ENCODE results near the gene RPS6KA5. TPM values are rescaled to one million over a fixed set of nuclear protein-coding genes. Genes with fewer than 3 reads are reported as not detected.
"Not testable (repeated sequence)": the region's sequence is repeated elsewhere in the genome, so short reads cannot be mapped to it uniquely, and the experiment has no call there.

The RPS6KA5 gene
- total RNA-seq, result 10 to 100 TPM; 10.1 to 13.1 TPM

DNA sequence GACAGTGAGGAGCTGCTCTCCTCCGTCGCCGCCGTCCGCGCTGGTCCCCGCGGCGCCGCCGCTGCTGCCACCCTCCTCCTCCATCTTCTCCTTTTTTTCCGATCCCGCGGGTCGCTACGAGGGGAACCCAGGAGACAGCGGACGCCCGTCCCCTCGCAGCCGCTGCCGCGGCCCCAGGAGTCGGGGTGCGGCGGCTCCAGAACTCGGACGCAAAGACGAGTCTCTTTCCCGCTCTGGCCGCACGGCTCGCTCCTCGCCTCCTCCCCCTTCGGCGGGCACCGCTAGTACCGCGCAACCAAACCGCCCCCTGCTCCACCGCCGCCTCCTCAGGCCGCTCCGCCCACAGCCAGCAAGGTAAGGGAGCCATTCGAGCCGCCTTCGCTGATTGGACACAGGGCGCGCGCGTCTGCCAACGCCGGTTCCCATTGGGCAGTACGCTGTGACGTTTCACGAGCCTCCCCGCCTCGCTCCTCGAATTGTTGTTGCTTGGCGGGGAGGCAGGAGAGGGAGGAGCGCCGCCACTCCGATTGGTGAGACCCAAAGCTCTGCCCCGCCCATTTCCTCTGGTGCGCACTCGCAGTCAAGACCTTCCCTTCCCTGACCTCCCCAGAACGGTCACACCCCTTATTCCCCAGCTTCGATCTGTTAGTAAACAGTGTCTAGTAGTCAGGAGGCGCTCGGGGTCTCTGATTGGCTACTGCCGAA is at the start of gene RPS6KA5:
RPS6KA5 (minus strand) TSS at position 291 of the 705 bp plus-strand sequence; CDS start at position 84, 207 bp downstream.
- Mint-ChIP-seq H3K36me3 (peaks cover 28% of the 10 kb centered on the region), H3K27me3 (no peaks in the 10 kb centered on the region), H3K4me3 (peak within 1 kb of the TSS; percentile 87), H3K4me1 (peaks cover 51% of the 10 kb centered on the region), H3K27ac (peak within 1 kb of the TSS; percentile 81), H3K9me3 (peaks cover 9% of the 10 kb centered on the region)
- DNase-seq, result peak; percentile 100

DNA sequence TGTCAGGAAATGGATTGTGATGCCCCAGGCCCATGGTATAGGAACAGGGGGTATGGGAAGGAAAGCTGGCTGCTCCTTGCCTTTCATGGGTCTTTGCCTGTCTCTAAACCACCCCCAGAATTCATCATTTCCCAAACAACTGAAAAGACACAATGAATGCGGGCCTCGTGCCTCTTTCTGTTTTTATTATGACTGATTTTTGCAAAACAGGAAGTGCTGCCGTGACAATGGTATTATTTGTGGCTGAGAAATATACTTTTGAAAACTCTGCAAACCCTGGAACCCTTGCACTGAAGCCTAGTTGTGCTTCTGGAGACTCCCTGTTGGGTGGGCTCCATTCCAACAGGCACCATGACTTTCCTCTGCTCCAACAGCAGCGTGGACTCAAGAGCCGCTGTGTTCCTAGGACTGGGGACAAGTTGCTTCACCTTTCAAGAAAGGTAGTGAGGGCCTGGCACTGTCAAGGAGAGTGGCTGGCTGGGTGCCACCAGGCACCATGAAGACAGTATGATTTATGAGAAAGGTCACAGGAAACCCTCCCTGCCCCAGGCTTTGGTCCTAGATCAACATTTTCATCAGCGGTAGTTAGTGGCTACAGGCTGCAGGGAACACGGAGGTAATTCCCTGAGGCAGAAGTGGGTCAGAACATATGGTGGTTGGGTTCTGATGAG is 48.6 kb upstream of the RPS6KA5 start:
- peak; percentile 10 for DNase-seq

GRCh38 chr14:91103116-91103515 is 42.7 kb upstream of the RPS6KA5 start:
- Mint-ChIP-seq H3K4me3 (no peak overlapping the region), H3K4me1 (peaks cover 7% of the 10 kb centered on the region), H3K27ac (no peak overlapping the region), H3K36me3 (peaks cover 4% of the 10 kb centered on the region), H3K9me3 (no peaks in the 10 kb centered on the region), H3K27me3 (no peaks in the 10 kb centered on the region)
- no peak for DNase-seq

More for the DNA sequence above, 48.6 kb upstream of the RPS6KA5 start:
- Mint-ChIP-seq H3K4me1 (peaks cover 40% of the 10 kb centered on the region), H3K27me3 (no peaks in the 10 kb centered on the region), H3K36me3 (peaks cover 8% of the 10 kb centered on the region), H3K9me3 (peaks cover 1% of the 10 kb centered on the region), H3K27ac (peak overlapping the region; percentile 87), H3K4me3 (no peak overlapping the region)

DNA sequence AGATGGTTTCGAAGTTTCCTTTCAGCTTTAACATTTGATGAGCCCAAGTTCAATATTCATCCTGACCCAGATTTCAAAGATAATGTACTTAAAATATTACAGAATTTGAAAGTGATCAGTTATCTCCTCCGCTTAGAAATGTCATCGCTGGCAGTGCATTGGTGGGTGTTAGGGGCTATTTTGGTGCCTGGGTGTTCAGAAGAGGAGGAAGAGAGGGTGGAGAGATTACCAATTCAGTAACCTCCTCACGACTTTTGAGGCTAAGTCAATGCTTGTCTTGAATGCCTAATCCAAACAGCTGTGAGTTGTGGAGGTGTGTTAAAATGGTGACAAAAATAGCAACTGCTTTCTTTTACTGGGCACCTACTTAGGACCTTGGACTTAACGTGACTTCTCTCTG is 39.7 kb upstream of the RPS6KA5 start:
- no peak overlapping the region for H3K4me3 Mint-ChIP-seq
- no peak overlapping the region for H3K27ac Mint-ChIP-seq

GRCh38 chr14:91098591-91098990 is 38.1 kb upstream of the RPS6KA5 start:
- DNase-seq, result no peak
- H3K27me3 Mint-ChIP-seq, result no peaks in the 10 kb centered on the region
- peaks cover 2% of the 10 kb centered on the region for H3K4me1 Mint-ChIP-seq
- no peak overlapping the region for H3K27ac Mint-ChIP-seq
- H3K9me3 Mint-ChIP-seq, result no peaks in the 10 kb centered on the region
- no peaks in the 10 kb centered on the region for H3K36me3 Mint-ChIP-seq
- H3K4me3 Mint-ChIP-seq, result no peak overlapping the region

More for the DNA sequence above, 39.7 kb upstream of the RPS6KA5 start:
- H3K27me3 Mint-ChIP-seq, result no peaks in the 10 kb centered on the region
- no peak for DNase-seq
- H3K36me3 Mint-ChIP-seq, result no peaks in the 10 kb centered on the region
- peaks cover 2% of the 10 kb centered on the region for H3K4me1 Mint-ChIP-seq
- no peaks in the 10 kb centered on the region for H3K9me3 Mint-ChIP-seq

DNA sequence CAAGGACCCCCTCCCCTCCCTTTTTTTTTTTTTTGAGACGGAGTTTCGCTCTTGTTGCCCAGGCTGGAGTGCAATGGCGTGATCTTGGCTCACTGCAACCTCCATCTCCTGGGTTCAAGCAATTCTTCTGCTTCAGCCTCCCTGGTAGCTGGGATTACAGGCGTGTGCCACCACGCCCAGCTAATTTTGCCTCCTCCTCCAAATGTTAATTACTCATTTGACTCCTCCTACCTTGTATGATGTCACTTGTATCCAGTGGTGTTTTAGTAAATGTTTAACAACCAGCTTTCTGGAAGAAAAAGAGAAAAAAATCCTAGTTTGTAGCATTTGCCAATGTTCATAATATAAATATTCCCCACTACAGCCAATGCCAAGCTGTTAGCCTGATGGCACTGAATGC is 37.2 kb upstream of the RPS6KA5 start:
- not testable (repeated sequence) for H3K27ac Mint-ChIP-seq, H3K27me3 Mint-ChIP-seq, H3K4me3 Mint-ChIP-seq, H3K4me1 Mint-ChIP-seq, H3K36me3 Mint-ChIP-seq, H3K9me3 Mint-ChIP-seq, DNase-seq

DNA sequence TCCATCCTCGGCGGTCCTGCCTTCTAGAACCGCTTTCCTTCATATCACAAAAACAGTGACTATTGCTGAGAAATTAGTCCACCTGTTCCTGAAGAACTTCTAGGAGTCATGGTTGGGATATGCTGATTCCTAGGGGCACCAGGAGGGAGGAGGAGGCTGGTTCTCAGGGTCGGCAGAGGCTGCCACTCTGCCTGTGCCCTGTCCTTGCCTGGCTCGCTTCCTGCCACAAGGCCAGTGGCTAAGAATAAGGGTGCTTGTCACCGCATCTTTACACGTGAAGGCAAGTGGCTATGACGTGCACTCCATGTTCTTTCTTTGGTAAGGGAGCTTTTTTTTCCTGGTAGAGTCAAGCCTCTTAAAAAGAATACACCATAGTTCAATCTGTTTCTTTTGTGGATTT is 34.7 kb upstream of the RPS6KA5 start:
- H3K27me3 Mint-ChIP-seq, result no peaks in the 10 kb centered on the region
- H3K9me3 Mint-ChIP-seq, result no peaks in the 10 kb centered on the region
- no peak for DNase-seq
- H3K4me3 Mint-ChIP-seq, result no peak overlapping the region
- H3K27ac Mint-ChIP-seq, result no peak overlapping the region
- H3K4me1 Mint-ChIP-seq, result peaks cover 3% of the 10 kb centered on the region
- no peaks in the 10 kb centered on the region for H3K36me3 Mint-ChIP-seq

GRCh38 chr14:91094772-91095171 is 34.3 kb upstream of the RPS6KA5 start:
- no peaks in the 10 kb centered on the region for H3K27me3 Mint-ChIP-seq
- no peak overlapping the region for H3K4me3 Mint-ChIP-seq
- peaks cover 4% of the 10 kb centered on the region for H3K4me1 Mint-ChIP-seq
- H3K9me3 Mint-ChIP-seq, result no peaks in the 10 kb centered on the region
- H3K27ac Mint-ChIP-seq, result no peak overlapping the region
- H3K36me3 Mint-ChIP-seq, result no peaks in the 10 kb centered on the region
- no peak for DNase-seq

DNA sequence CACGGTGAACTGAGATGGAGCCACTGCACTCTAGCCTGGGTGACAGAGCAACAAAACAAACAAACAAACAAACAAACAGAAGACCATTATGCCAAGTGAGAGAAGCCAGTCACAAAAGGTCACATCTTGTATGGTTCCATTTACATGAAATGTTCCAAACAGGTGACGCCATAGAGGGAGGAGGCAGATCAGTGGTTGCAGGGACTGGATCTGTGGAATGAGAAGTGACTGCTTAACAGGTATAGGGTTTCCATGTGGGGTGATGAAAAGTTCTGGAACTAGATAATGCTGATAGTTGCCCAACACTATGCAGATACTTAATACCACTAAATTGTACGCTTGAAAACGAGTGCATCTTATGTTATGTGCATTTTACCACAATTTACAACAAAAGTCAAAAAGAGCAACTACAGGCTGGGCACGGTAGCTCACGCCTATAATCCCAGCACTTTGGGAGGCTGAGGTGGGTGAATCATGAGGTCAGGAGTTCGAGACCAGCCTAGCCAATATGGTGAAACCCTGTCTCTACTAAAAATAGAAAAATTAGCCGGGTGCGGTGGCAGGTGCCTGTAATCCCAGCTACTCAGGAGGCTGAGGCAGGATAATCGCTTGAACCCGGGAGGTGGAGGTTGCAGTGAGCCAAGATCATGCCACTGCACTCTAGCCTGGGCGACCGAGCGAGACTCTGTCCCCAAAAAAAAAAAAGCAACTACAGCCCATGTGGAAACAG is 33.5 kb upstream of the RPS6KA5 start:
- H3K4me1 Mint-ChIP-seq, H3K27me3 Mint-ChIP-seq, H3K4me3 Mint-ChIP-seq, DNase-seq, H3K27ac Mint-ChIP-seq, H3K36me3 Mint-ChIP-seq, H3K9me3 Mint-ChIP-seq: not testable (repeated sequence)

- Mint-ChIP-seq H3K9me3 (no peaks in the 10 kb centered on the region), H3K4me1 (peaks cover 13% of the 10 kb centered on the region), H3K27ac (no peak overlapping the region), H3K4me3 (no peak overlapping the region), H3K36me3 (no peaks in the 10 kb centered on the region), H3K27me3 (no peaks in the 10 kb centered on the region)
- no peak for DNase-seq
Measured at GRCh38 chr14:91092073-91092472, 31.6 kb upstream of the RPS6KA5 start.

DNA sequence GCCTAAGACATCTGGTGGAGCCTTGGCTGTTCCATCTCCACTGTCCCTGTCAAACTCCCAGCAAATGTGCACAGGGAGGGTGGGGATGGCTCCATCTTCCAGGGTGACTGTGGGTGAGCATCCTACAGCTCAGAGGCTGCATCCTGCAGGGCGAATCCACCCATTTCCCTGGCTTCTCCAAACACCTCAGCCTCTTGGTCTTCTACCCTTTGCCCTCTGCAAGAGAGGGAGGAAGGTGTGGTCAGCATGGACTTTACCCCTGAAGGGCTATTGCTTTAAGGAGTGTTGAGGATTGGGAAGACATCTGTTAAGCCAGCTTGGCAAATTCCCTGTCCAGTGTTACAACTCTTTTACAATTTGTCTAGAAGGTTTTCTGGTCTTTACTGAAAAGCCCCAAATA is 30.3 kb upstream of the RPS6KA5 start:
- H3K9me3 Mint-ChIP-seq, result no peaks in the 10 kb centered on the region
- H3K27me3 Mint-ChIP-seq, result no peaks in the 10 kb centered on the region
- H3K4me3 Mint-ChIP-seq, result no peak overlapping the region
- no peak overlapping the region for H3K27ac Mint-ChIP-seq
- H3K36me3 Mint-ChIP-seq, result no peaks in the 10 kb centered on the region
- H3K4me1 Mint-ChIP-seq, result peaks cover 14% of the 10 kb centered on the region
- no peak for DNase-seq

GRCh38 chr14:91089958-91090535 is 29.6 kb upstream of the RPS6KA5 start:
- H3K36me3 Mint-ChIP-seq, result no peaks in the 10 kb centered on the region
- no peak overlapping the region for H3K4me3 Mint-ChIP-seq
- no peak for DNase-seq
- no peaks in the 10 kb centered on the region for H3K9me3 Mint-ChIP-seq
- peaks cover 14% of the 10 kb centered on the region for H3K4me1 Mint-ChIP-seq
- H3K27ac Mint-ChIP-seq, result no peak overlapping the region
- no peaks in the 10 kb centered on the region for H3K27me3 Mint-ChIP-seq

DNA sequence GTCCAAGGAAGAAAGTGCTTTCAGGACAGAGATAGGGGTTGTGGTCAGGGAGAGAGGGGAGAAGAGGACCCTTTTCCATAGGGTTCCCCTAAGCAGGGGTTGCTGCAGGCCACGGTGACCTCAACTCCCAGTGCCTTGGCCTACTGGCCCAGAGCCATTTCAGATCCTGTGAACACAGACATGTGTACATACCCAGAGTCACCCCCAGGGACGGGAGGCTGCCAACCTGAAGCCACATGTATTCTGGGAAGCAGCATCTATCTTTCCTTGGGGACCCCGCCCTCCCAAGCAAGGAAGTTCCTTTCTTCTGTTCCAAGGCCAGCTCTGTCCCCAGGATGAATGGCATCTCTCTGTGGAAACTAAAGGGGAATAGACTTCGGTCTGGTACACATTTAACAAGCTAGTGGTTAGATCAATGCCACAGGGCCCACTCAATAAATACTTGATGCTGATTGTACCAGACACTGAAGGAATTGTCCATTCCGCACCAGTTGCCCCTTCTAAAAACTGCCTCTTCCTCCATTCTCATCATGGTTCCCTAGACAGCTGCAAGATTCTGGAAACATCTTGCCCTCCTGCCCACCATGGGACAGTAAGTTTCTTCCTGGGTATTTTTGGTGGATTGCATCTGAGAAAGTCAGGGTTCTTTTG is 28.3 kb upstream of the RPS6KA5 start:
- H3K27ac Mint-ChIP-seq, result no peak overlapping the region
- peaks cover 14% of the 10 kb centered on the region for H3K4me1 Mint-ChIP-seq
- H3K4me3 Mint-ChIP-seq, result no peak overlapping the region
- H3K27me3 Mint-ChIP-seq, result no peaks in the 10 kb centered on the region
- H3K9me3 Mint-ChIP-seq, result no peaks in the 10 kb centered on the region
- DNase-seq, result no peak
- H3K36me3 Mint-ChIP-seq, result no peaks in the 10 kb centered on the region

DNA sequence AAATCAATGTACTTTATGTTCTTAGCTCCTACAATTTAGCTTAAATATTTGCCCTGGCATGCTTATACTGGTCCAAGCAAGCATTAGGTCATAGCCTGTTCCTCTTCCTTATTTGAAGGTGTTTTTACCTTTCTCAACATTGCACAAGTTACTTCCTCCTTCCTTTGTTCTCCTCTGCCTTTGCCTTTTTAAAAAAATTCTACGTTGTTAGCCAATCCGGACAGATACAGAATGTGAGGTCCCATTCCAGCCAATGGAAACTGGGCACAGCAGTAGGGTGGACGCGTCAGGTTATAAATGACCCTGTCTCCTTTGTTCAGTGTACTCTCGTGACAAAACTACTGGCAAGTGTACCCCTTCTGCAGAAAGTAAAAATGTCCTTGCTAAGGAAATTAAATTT is 27.0 kb upstream of the RPS6KA5 start:
- not testable (repeated sequence) for H3K27ac Mint-ChIP-seq, H3K9me3 Mint-ChIP-seq, DNase-seq, H3K27me3 Mint-ChIP-seq, H3K4me3 Mint-ChIP-seq, H3K36me3 Mint-ChIP-seq
- H3K4me1 Mint-ChIP-seq, result peaks cover 14% of the 10 kb centered on the region

- H3K36me3 Mint-ChIP-seq, result peaks cover 7% of the 10 kb centered on the region
- no peak overlapping the region for H3K4me3 Mint-ChIP-seq
- no peak for DNase-seq
- no peaks in the 10 kb centered on the region for H3K9me3 Mint-ChIP-seq
- peaks cover 18% of the 10 kb centered on the region for H3K4me1 Mint-ChIP-seq
- no peaks in the 10 kb centered on the region for H3K27me3 Mint-ChIP-seq
- no peak overlapping the region for H3K27ac Mint-ChIP-seq
Measured at GRCh38 chr14:91084516-91084915, 24.1 kb upstream of the RPS6KA5 start.
